SHP77 (cell line): ENCODE measurements around the gene MCRIP1.
"Not testable (repeated sequence)": the region's sequence is repeated elsewhere in the genome, so short reads cannot be mapped to it uniquely, and the experiment has no call there.

ENCODE experiments used
- DNase-seq, 2 experiments: peaks; one replicate each; lab custom pipeline; 2025; lab: John Stamatoyannopoulos, UW

The MCRIP1 gene

DNA sequence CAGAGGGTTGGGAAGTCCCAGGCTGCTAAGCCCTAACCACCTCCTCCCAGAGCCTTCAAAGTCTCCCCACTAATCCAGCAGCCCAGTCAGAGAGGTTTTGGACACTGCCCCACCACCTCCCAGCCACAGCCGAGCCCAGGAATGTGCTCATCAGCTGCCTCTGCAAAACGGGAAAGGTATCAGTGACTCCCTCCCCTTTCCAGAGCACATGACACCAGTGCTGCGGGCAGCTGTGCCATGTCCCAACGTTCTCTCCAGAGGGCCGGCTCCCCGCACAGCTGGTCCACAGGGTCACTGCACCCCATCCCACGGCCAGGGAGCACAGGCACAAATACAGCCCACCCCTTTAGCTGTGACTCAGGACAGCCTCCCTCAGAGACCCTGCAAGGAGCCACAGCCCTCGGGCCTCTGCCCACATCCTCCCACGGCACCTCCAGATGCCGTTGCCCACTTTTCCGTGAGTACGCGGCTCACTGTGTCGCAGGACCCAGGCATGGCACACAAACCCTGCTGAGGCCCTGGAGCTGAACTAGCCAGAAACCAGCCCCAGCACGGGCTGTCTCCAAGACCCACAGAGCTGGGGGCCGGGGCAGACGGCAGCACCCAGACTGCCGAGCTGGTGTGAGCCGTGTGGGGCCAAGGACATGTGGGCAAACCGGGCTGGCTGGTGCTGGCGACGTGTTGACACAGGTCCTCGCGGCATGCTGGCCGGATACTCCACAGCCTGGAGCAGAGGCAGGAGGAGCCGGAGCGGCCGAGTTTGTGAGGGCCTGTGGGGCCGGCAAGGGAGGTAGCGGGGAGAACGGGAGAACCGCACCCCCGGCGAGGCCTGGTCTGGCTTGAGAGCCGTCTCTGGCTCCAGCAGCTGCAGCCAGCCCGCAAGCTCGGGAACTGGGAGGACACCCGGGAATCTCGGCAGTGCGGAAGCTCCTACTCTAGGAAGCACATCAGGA lies 8.0 kb upstream of the MCRIP1 start:
- DNase-seq: no peak

GRCh38 chr17:81840059-81840458 lies 7.0 kb upstream of the MCRIP1 start:
- DNase-seq: not testable (repeated sequence)

GRCh38 chr17:81839301-81839700 lies 6.2 kb upstream of the MCRIP1 start:
- no peak for DNase-seq

- DNase-seq: no peak
Measured at GRCh38 chr17:81838753-81839255, 5.7 kb upstream of the MCRIP1 start.

DNA sequence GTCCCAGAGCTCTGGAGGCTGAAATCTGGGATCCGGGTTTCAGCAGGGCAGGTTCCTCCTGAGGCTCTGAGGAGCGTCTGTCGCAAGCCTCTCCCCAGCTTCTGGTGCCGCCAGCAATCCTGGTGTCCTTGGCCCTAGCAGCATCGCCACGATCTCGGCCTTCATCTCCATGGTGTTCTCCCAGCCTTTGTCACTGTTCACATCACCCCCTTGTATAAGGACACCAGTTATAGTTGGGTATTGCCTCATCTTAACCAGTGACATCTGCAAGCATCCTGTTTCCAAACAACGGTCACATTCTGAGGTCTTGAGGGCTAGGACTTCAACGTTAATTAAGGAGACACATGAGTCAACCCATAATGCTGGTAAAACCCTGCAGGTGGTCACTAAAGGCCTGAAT lies 4.5 kb upstream of the MCRIP1 start:
- DNase-seq: no peak

GRCh38 chr17:81834831-81835267 lies 1.8 kb upstream of the MCRIP1 start, which contains the start of gene PPP1R27:
Gene PPP1R27, minus strand, starts transcription at chr17:81835050. Its CDS starts 97 bp downstream, at chr17:81834953.
- DNase-seq: no peak

DNA sequence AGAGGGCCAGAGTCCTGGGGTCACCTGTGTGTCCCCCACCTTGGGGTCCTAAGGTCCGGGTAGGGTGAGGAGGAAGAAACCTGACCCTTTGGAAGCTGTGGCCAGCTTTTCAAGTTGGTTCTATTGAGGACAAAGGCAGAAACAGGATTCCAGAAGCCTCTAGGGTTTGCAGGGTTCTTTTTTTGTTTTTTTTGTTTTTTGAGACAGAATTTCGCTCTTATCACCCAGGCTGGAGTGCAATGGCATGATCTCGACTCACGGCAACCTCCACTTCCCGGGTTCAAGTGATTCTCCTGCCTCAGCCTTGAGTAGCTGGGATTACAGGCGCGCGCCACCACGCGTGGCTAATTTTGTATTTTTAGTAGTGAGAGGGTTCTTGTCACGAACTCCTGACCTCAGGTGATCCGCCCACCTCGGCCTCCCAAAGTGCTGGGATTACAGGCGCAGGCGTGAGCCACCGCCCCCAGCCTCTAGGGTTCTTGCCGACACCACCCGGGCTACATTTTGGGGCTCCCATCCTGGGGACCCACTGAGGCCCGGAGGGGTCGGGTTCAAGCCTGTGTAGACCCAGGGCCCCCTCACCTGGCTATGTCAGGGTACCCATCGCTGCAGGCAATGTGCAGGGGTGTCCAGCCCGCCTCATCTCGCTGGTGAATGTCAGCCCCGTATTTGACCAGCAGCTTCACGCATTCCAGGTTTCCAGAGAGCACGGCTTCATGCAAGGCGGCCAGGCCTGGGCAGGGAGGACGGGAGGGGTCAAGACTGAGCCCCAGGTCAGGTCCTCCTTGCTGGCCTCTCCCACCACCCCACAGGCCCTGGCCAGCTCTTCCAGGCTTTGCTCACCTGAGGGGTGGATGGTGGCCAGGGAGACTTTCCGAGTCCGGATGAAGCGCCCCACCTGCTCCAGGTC lies 1.1 kb upstream of the MCRIP1 start:
- DNase-seq: no peak

GRCh38 chr17:81832608-81833159 lies 407 bp downstream of the MCRIP1 start:
- peak in 1 of 2 experiments; percentile 64 for DNase-seq

DNA sequence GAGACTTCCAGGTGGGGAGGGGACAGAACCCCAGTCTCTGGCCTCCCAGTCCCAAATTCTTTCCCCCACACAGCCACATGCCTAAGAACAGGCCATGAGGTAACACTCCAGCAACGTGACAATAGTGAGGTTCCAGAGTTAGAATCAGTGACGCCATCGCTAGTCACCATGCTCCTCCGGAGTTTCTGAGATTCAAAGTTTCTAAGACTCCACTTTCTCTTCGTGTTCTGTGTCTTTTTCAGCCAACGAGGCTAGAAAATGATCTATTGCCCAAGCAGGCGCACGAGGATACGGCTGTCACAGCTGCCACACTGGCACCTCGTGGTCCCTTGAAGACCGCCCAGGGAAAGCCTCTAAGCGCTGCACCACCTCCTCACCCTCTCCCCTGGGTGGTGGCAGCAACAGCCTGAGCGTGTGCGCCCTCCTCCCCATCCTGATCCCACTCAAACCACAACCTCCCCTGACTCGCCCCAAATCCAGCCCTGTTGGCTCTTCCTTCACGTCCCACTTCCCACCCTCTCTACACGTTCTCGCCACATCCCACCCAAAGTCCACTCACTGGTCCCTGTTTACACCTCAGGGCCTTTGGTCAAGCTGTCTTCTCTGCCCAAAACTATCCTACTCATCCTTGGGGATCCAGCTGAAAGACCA lies 1.0 kb downstream of the MCRIP1 start:
- peak in 1 of 2 experiments; percentile 59 for DNase-seq

- no peak for DNase-seq
Measured at GRCh38 chr17:81831563-81831956, 1.5 kb downstream of the MCRIP1 start.

GRCh38 chr17:81829858-81830257 lies 3.2 kb downstream of the MCRIP1 start:
- DNase-seq: no peak

GRCh38 chr17:81828656-81829055 lies 4.4 kb downstream of the MCRIP1 start:
- no peak for DNase-seq

DNA sequence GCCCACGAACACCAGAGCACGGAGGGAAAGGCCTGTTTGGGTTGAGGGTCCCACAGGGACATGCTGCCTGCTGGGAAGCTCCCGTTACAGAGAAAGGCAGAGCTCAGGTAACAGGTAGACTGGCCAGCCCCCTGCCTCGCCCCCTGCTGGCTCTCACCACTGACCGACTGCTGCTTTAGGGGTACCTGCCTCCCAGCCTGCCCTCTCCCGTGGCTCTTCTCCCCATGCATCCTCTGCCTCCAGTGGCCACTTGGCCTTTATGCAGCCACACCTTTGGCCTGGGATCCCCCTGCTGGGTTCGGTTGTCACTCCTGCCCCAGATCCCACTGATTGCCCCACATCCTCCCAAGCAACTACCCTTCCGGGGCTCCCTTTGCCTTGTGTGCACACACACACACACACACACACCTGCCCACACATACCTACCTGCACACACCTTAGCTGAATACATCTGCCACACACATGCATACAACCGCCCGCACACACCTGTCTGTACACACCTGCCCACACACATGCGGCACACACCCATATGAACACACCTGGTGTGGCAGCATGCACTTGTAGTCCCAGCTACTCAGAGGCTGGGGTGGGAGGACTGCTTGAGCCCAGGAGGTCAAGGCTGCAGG lies 7.1 kb downstream of the MCRIP1 start:
- DNase-seq: no peak

- DNase-seq: no peak
Measured at GRCh38 chr17:81824595-81824994, 8.5 kb downstream of the MCRIP1 start.

GRCh38 chr17:81823820-81824550 lies 9.1 kb downstream of the MCRIP1 start:
- DNase-seq: no peak

GRCh38 chr17:81822996-81823819 lies 9.9 kb downstream of the MCRIP1 start:
- no peak for DNase-seq

DNA sequence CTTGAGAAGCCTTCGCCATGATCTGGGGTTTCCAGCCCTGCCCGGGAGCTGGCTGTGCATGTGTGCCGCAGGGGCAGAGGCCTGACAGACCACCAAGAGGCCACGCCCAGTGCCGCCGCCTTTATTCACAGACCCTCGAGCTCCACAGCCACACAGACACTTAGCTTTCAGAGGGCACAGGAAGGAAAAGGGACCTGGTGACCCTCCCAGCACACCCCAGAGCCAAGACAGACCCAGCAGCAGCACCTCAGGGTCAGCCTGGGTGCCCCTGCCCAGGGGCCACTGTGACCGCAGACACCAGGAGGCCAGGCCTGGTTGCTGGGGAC lies 10.8 kb downstream of the MCRIP1 start:
- no peak for DNase-seq

DNA sequence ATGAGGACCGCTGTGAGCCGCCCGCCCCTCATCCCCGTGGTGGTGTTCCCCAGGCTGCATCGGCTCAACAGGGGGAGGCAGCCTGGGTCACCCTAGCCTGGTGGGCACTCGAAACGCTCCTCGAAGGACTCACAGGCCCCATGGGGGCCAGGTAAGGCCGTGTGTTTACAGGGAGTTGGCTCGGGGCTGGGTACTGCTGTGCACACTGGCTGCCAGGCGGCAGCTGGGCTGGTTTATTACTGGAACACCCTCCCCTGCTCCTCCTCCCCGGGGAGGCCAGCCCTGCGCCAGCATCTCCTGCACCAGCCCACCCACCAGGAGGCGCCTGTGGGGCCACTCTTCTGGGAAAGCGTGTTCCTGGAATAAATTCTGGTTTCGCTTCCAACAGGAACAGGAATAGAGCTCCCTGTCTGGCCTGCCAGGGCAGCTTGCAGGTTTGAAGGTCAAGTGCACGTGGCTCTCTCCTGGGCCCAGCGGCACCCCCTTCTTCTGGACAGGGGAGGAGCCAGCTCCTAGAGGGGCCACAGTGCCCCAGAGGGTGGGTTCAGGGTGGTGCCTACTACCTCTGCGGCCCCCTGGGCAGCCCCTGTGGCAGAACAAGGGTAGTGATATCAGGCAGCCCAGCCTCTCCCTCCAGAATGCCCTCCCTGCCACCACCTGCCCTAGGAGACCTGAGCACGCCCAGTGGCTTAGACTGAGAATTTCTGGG lies 11.3 kb downstream of the MCRIP1 start:
- DNase-seq: peak; percentile 96

DNA sequence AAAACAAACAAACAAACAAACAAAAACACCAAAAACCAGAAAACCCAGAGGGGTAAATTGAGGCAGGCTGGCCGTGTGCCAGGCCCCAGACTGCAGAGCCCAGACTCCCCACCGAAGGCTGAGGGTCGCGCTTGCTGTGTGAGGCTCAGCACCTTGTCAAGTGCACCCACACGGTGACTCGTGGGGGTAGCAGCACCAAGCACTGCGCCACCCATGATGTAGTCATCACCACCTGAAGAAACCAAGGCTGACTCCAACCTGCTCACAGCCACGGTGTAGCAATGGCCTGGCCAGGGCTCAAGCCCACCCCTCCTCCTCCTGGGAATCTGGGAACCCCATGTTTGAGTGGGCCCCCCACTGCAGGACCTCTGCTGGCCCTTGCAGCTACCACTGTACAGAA lies 11.9 kb downstream of the MCRIP1 start:
- DNase-seq: no peak
